Body of pancreas (tissue), 4 donors: ENCODE results near the gene MYO1G.

Source experiments
- POLR2A ChIP-seq, 3 donors: fragments of 450-650 bp; IDR thresholded peaks; one replicate each; pipeline ENCODE4 v1.6.1; 2016; ENCODE audit warnings: antibody characterized with exemption in 3 of 3, mild to moderate bottlenecking in 2 of 3
- TF ChIP-seq, protein P1 (sequence below), 7 experiments: fragments of 450-650 bp in 4 of 7; fragments of 200-600 bp in 3 of 7; sonication (generic) in 3 of 7; IDR thresholded peaks; one replicate each; pipeline ENCODE4 v1.5.1; 2016 to 2019; ENCODE audit warnings: antibody characterized with exemption in 7 of 7

GRCh38 chr7:44965441-44965903 is 13.3 kb downstream of the MYO1G start:
- TF ChIP-seq, protein P1, sequence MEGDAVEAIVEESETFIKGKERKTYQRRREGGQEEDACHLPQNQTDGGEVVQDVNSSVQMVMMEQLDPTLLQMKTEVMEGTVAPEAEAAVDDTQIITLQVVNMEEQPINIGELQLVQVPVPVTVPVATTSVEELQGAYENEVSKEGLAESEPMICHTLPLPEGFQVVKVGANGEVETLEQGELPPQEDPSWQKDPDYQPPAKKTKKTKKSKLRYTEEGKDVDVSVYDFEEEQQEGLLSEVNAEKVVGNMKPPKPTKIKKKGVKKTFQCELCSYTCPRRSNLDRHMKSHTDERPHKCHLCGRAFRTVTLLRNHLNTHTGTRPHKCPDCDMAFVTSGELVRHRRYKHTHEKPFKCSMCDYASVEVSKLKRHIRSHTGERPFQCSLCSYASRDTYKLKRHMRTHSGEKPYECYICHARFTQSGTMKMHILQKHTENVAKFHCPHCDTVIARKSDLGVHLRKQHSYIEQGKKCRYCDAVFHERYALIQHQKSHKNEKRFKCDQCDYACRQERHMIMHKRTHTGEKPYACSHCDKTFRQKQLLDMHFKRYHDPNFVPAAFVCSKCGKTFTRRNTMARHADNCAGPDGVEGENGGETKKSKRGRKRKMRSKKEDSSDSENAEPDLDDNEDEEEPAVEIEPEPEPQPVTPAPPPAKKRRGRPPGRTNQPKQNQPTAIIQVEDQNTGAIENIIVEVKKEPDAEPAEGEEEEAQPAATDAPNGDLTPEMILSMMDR (IDR thresholded peaks at IDR 0.05): no peak
- no peak for TF ChIP-seq POLR2A (IDR thresholded peaks at IDR 0.05)
